IPS-18a (cell line): ENCODE data around the gene SGMS1.

Experiments used
- H3K27ac ChIP-seq: one replicate; pipeline ENCODE4 v1.5.1; 2013; ENCODE audit warnings: low read length
- H3K27me3 ChIP-seq: one replicate; pipeline ENCODE4 v1.6.1; 2013; ENCODE audit warnings: mild to moderate bottlenecking, low read length; ENCODE audit not compliant: control insufficient read depth, insufficient read depth
- H3K36me3 ChIP-seq: one replicate; pipeline ENCODE4 v1.6.1; 2013; ENCODE audit warnings: low read depth, low read length; ENCODE audit not compliant: control insufficient read depth
- H3K4me1 ChIP-seq: one replicate; pipeline ENCODE4 v1.6.1; 2013; ENCODE audit warnings: low read depth, low read length; ENCODE audit not compliant: control insufficient read depth
- H3K4me3 ChIP-seq: one replicate; pipeline ENCODE4 v1.5.1; 2013; ENCODE audit warnings: low read length
- H3K9ac ChIP-seq: one replicate; pipeline ENCODE4 v1.6.1; 2013; ENCODE audit warnings: mild to moderate bottlenecking, low read length, moderate library complexity
- H3K9me3 ChIP-seq: one replicate; pipeline ENCODE4 v1.6.1; 2013; ENCODE audit warnings: low read depth, low read length; ENCODE audit not compliant: control insufficient read depth

The SGMS1 gene

GRCh38 chr10:50318129-50318528, 305.6 kb downstream of the SGMS1 start:
- Histone ChIP-seq H3K9me3 (no peaks in the 10 kb centered on the region), H3K9ac (no peak overlapping the region), H3K27me3 (no peaks in the 10 kb centered on the region), H3K4me3 (no peak overlapping the region), H3K36me3 (no peaks in the 10 kb centered on the region), H3K4me1 (no peaks in the 10 kb centered on the region), H3K27ac (no peak overlapping the region)

GRCh38 chr10:50316695-50317648, 306.8 kb downstream of the SGMS1 start:
- H3K4me3 ChIP-seq = no peak overlapping the region
- H3K9me3 ChIP-seq = no peaks in the 10 kb centered on the region
- H3K27me3 ChIP-seq = no peaks in the 10 kb centered on the region
- no peaks in the 10 kb centered on the region for H3K4me1 ChIP-seq
- no peak overlapping the region for H3K27ac ChIP-seq
- no peaks in the 10 kb centered on the region for H3K36me3 ChIP-seq
- no peak overlapping the region for H3K9ac ChIP-seq

- H3K27ac ChIP-seq = no peak overlapping the region
- H3K36me3 ChIP-seq = no peaks in the 10 kb centered on the region
- H3K27me3 ChIP-seq = no peaks in the 10 kb centered on the region
- H3K4me3 ChIP-seq = no peak overlapping the region
- H3K4me1 ChIP-seq = no peaks in the 10 kb centered on the region
- H3K9ac ChIP-seq = no peak overlapping the region
- no peaks in the 10 kb centered on the region for H3K9me3 ChIP-seq
Measured at GRCh38 chr10:50316174-50316573, 307.6 kb downstream of the SGMS1 start.

- Histone ChIP-seq H3K9me3 (no peaks in the 10 kb centered on the region), H3K27ac (no peak overlapping the region), H3K9ac (no peak overlapping the region), H3K36me3 (no peaks in the 10 kb centered on the region), H3K27me3 (no peaks in the 10 kb centered on the region), H3K4me1 (no peaks in the 10 kb centered on the region), H3K4me3 (no peak overlapping the region)
Measured at GRCh38 chr10:50315424-50315823, 308.3 kb downstream of the SGMS1 start.

- no peaks in the 10 kb centered on the region for H3K27me3 ChIP-seq
- H3K9me3 ChIP-seq = no peaks in the 10 kb centered on the region
- H3K4me1 ChIP-seq = no peaks in the 10 kb centered on the region
- H3K4me3 ChIP-seq = no peak overlapping the region
- H3K9ac ChIP-seq = no peak overlapping the region
- H3K36me3 ChIP-seq = no peaks in the 10 kb centered on the region
- H3K27ac ChIP-seq = no peak overlapping the region
Measured at GRCh38 chr10:50314169-50315071, 309.3 kb downstream of the SGMS1 start.

GRCh38 chr10:50312464-50313437, 311.0 kb downstream of the SGMS1 start:
- Histone ChIP-seq H3K27me3 (no peaks in the 10 kb centered on the region), H3K9ac (no peak overlapping the region), H3K36me3 (no peaks in the 10 kb centered on the region), H3K4me1 (no peaks in the 10 kb centered on the region), H3K27ac (no peak overlapping the region), H3K4me3 (no peak overlapping the region), H3K9me3 (no peaks in the 10 kb centered on the region)

- H3K9ac ChIP-seq = no peak overlapping the region
- no peaks in the 10 kb centered on the region for H3K4me1 ChIP-seq
- no peaks in the 10 kb centered on the region for H3K27me3 ChIP-seq
- no peaks in the 10 kb centered on the region for H3K9me3 ChIP-seq
- H3K27ac ChIP-seq = no peak overlapping the region
- no peak overlapping the region for H3K4me3 ChIP-seq
- peaks cover 3% of the 10 kb centered on the region for H3K36me3 ChIP-seq
Measured at GRCh38 chr10:50310560-50311174, 313.1 kb downstream of the SGMS1 start.

GRCh38 chr10:50309342-50309741, 314.4 kb downstream of the SGMS1 start:
- no peaks in the 10 kb centered on the region for H3K27me3 ChIP-seq
- no peaks in the 10 kb centered on the region for H3K9me3 ChIP-seq
- peaks cover 3% of the 10 kb centered on the region for H3K36me3 ChIP-seq

GRCh38 chr10:50304660-50305059, 319.1 kb downstream of the SGMS1 start:
- H3K4me3 ChIP-seq = no peak overlapping the region
- no peaks in the 10 kb centered on the region for H3K4me1 ChIP-seq
- no peaks in the 10 kb centered on the region for H3K9me3 ChIP-seq
- no peaks in the 10 kb centered on the region for H3K27me3 ChIP-seq
- no peak overlapping the region for H3K27ac ChIP-seq
- H3K36me3 ChIP-seq = peaks cover 3% of the 10 kb centered on the region
- H3K9ac ChIP-seq = no peak overlapping the region

More at GRCh38 chr10:50309342-50309741, 314.4 kb downstream of the SGMS1 start:
- Histone ChIP-seq H3K4me3 (no peak overlapping the region), H3K4me1 (no peaks in the 10 kb centered on the region), H3K9ac (no peak overlapping the region), H3K27ac (no peak overlapping the region)

- Histone ChIP-seq H3K9ac (no peak overlapping the region), H3K27ac (no peak overlapping the region), H3K27me3 (no peaks in the 10 kb centered on the region), H3K4me3 (no peak overlapping the region), H3K36me3 (no peaks in the 10 kb centered on the region), H3K9me3 (no peaks in the 10 kb centered on the region), H3K4me1 (no peaks in the 10 kb centered on the region)
Measured at GRCh38 chr10:50299948-50300669, 323.6 kb downstream of the SGMS1 start.
